ENCODE results near the gene FAT1.

Gene FAT1

DNA sequence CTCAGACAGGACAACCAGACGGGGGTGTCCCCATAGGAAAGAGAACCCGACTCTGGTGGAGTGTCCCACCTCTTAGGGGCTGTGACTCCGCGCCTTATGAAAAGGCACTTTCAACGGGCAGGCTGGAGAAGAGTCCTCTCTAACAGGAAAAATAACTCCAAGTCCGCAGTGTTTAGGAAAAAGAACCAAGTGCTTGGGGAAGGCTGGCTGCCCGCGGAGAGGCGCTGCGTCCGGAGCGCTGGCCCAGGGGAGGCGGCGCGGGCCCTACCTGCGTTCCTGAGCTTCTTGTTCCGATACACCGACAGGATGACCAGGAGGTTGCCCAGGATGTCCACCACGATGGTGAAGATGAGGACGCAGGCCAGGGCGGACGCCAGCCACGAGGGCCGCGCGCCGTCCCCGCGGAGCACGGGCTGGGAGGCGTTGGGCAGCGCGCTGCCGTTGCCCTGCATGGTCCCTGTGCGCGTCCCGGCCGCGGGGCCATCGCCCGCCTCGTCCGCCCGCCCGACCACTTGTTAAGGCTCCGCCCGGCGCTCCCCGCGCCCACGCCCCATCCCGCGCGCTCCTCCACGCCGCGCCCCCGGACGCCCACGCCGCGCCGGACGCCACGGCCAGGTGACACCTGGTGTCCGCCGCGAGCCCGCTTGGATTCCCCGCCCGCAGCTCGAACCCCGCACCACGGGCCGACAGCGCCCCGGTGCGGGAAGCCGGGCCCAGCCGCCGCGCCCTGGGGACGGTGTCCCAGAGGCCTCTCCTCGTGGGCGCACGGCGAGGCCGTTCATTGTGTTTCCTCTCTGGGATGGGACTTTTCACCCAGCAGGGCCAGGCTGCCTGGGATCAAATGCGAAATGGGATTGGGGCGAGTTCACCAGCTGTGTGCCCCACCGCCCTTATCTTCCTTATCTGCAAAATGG, 168.5 kb downstream of the FAT1 start, which contains the start of gene MTNR1A:
TSS of gene MTNR1A (minus strand) at position 654 of the 914 bp plus-strand sequence. CDS start at position 452, 202 bp downstream.
- DNase-seq, result no peak

DNA sequence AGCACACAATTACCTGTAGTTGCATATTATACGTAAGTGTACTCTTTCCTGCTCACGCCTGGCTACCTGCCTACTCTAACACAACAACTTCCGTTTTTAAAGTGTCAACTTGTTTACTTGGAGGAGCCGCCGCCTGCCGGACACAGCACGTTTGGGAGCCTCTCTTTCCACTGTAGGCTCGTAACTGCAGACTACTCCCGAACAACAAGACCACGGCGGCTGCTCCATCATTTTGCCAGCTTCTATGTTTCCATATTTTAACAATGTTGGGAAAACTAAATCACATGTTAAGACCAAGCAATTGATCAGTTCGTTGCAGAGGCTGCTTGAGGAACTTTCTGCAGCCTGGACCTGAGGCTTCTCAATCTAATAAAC, 169.1 kb downstream of the FAT1 start:
- no peak for DNase-seq

DNA sequence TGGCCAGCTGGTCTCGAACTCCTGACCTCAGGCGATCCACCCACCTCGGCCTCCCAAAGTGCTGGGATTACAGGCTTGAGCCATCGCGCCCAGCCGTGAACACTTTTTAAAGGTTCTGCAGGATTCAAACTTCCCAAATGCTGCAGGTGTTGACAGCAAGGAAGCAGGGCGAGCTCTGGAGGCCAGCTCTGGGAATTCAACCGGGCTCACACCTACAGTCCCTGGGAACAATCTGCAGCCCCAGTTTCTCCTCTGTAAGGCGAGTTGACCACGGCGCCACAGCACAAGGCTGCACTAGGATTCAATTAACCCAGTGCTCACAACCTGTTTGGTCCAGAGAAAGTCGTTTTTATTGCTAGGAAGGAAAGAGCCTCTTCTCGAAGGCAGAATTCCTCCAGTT, 169.9 kb downstream of the FAT1 start:
- DNase-seq, result no peak

DNA sequence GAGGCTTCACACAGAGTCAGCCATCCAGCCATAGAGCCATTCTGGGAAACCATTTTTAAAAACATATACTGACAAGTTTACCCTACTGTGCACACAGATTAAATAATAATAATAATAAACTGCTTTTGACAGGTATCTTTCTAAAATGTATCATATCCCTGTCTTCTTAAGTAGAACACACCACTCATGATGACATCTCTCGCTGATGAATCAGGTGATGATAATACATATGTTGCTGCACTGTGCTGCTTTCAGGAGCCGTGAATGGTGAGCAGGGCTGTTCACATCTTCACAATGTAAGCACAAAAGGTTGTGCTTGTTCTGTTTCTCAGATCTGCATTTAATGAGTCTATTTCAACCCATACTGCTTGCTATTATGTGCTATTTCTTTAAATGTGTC, 171.8 kb downstream of the FAT1 start:
- no peak for DNase-seq

DNA sequence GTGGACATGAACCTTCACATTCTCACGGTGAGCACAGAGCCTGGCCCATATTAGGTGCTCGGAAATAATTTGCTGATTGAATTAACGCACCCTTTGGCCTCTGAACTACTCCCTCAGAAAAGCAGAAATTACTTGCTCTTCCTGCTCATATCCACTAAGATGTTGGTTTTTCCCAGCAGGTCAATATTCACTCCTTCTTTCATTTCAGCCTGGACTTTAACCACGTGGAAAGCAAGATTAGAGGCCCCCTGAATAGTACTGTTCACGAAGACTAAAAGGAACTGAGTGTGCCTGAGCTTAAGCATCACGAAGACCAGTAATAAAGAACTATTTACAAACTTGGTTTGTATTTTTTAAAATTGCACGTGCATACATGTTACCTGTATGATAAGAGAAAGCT, 178.2 kb downstream of the FAT1 start:
- no peak for DNase-seq

DNA sequence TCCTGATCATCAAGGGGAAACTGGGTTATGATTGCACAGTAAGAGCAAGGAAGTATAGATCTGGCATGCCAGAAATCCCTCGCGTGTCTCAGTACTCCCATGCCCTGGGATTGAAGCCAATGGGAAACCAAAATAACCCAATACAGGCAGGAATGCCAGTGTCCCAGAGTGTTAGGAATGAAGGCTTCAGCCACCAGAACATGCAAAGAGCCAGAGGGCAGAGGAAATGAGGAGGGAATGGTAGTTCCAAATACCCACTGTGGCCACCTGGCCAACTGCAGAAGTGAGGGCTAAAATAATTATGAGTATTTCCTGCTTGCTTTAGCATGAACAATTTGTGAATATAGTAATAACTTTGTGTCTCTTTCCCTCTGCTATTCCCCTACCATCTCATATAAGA, 180.4 kb downstream of the FAT1 start:
- no peak for DNase-seq

DNA sequence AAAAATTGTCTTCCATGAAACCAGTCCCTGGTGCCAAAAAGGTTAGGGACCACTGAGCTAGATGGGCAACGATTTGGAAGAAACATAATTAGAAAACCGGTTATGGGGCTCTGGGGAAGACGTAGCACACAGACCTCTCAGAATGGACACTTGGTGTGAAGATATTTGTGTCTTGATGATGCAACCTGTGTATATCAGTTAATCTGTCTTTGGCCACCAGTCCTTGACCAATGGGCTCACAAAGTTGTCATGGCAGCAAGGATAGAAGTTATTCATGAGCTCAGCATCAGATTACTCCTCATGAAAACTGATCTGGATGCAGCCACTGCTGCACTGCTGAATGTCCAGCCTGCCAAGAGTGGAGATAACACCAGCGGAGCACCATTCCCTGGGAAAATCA, 181.9 kb downstream of the FAT1 start:
- no peak for DNase-seq

DNA sequence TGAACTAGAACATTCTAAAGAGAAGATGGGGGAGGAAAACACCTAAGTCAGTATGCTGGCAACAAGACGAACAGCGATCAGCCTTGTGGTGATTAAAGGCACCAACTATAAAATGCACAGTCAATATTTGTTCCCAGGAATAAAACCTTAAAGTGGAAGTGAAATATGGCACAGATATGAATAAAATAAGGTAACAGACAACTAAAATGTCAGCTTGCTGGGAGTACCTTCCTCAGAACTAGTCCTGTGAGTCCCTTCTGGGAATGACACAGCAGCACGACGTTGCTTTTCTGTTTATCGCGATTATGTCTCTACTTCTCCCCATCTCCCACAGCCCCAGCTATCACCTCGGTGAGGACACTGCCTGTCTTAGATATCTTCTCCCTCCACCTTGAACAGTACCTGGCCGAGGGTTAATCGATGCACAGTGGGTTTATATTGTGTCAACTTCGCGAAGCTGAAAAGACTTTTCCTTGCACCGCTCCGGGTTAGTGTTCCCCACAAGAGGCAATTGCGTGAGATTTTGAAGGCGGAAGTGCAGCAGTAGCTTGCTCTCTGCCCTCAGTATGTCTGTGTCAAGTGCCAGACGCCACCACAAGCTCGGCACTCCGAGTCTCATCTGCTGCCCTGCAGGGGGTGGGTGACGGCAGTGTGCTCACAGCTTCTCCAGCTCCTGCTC, 185.7 kb downstream of the FAT1 start:
- DNase-seq, result no peak

Data from stimulated activated CD4-positive, alpha-beta T cell treated with anti-CD3 and anti-CD28 coated beads, Interleukin-1b, Interleukin-23, amount 100 ng/mL, for 48 hours (primary cell).